ENCODE results near the gene SPDYE6. TPM values are rescaled to one million over a fixed set of nuclear protein-coding genes. Genes with fewer than 3 reads are reported as not detected.

Gene SPDYE6
- total RNA-seq, 1 donor = not detected

- no peak overlapping the region for H3K4me2 ChIP-seq (ENCODE audit: insufficient read depth, low read length)
- TF ChIP-seq CTCF (IDR thresholded peaks at IDR 0.05; ENCODE audit: extremely low read depth, low read depth, low read length) = no peak
- H3K79me2 ChIP-seq (ENCODE audit: insufficient read depth, low read length) = no peaks in the 10 kb centered on the region
- peak; percentile 73 for DNase-seq (ENCODE audit: insufficient read length, low spot score, missing footprints)
- H3K36me3 ChIP-seq (ENCODE audit: insufficient read depth, low read length) = no peaks in the 10 kb centered on the region
- no peaks in the 10 kb centered on the region for H3K4me1 ChIP-seq (ENCODE audit: insufficient read depth, low read length)
- H3K27me3 ChIP-seq (ENCODE audit: insufficient read depth, low read length) = no peaks in the 10 kb centered on the region
- no peak overlapping the region for H3K27ac ChIP-seq (ENCODE audit: low read depth, low read length)
- H2AFZ ChIP-seq (ENCODE audit: low read length) = no peak overlapping the region
- H4K20me1 ChIP-seq (ENCODE audit: insufficient read depth, low read length) = no peaks in the 10 kb centered on the region
- no peak overlapping the region for H3K4me3 ChIP-seq (ENCODE audit: insufficient read depth, low read length)
- H3K9me3 ChIP-seq (ENCODE audit: low read depth, low read length) = no peaks in the 10 kb centered on the region
These were observed 38.8 kb downstream of the SPDYE6 start for GRCh38 chr7:102317231-102318059.

- Histone ChIP-seq H3K4me2 (ENCODE audit: insufficient read depth, low read length) (no peak overlapping the region), H3K4me1 (ENCODE audit: insufficient read depth, low read length) (no peaks in the 10 kb centered on the region), H3K9me3 (ENCODE audit: low read depth, low read length) (no peaks in the 10 kb centered on the region), H3K79me2 (ENCODE audit: insufficient read depth, low read length) (no peaks in the 10 kb centered on the region), H3K27ac (ENCODE audit: low read depth, low read length) (no peak overlapping the region), H3K27me3 (ENCODE audit: insufficient read depth, low read length) (no peaks in the 10 kb centered on the region), H3K36me3 (ENCODE audit: insufficient read depth, low read length) (no peaks in the 10 kb centered on the region), H4K20me1 (ENCODE audit: insufficient read depth, low read length) (no peaks in the 10 kb centered on the region), H2AFZ (ENCODE audit: low read length) (no peak overlapping the region), H3K4me3 (ENCODE audit: insufficient read depth, low read length) (no peak overlapping the region)
- TF ChIP-seq CTCF (IDR thresholded peaks at IDR 0.05; ENCODE audit: extremely low read depth, low read depth, low read length) = no peak
- peak; percentile 69 for DNase-seq (ENCODE audit: insufficient read length, low spot score, missing footprints)
These were observed 42.1 kb downstream of the SPDYE6 start for GRCh38 chr7:102313997-102314780.

GRCh38 chr7:102312317-102312716 is 43.9 kb downstream of the SPDYE6 start:
- H4K20me1 ChIP-seq (ENCODE audit: insufficient read depth, low read length) = no peaks in the 10 kb centered on the region
- H3K4me3 ChIP-seq (ENCODE audit: insufficient read depth, low read length) = no peak overlapping the region
- no peak overlapping the region for H3K27ac ChIP-seq (ENCODE audit: low read depth, low read length)
- no peak for TF ChIP-seq CTCF (IDR thresholded peaks at IDR 0.05; ENCODE audit: extremely low read depth, low read depth, low read length)
- no peaks in the 10 kb centered on the region for H3K79me2 ChIP-seq (ENCODE audit: insufficient read depth, low read length)
- peaks cover 3% of the 10 kb centered on the region for H3K4me1 ChIP-seq (ENCODE audit: insufficient read depth, low read length)
- H3K27me3 ChIP-seq (ENCODE audit: insufficient read depth, low read length) = no peaks in the 10 kb centered on the region
- no peaks in the 10 kb centered on the region for H3K36me3 ChIP-seq (ENCODE audit: insufficient read depth, low read length)
- H3K4me2 ChIP-seq (ENCODE audit: insufficient read depth, low read length) = no peak overlapping the region
- no peak for DNase-seq (ENCODE audit: insufficient read length, low spot score, missing footprints)
- H2AFZ ChIP-seq (ENCODE audit: low read length) = no peak overlapping the region
- H3K9me3 ChIP-seq (ENCODE audit: low read depth, low read length) = no peaks in the 10 kb centered on the region

- H3K4me3 ChIP-seq (ENCODE audit: insufficient read depth, low read length) = no peak overlapping the region
- no peaks in the 10 kb centered on the region for H3K27me3 ChIP-seq (ENCODE audit: insufficient read depth, low read length)
- no peaks in the 10 kb centered on the region for H3K36me3 ChIP-seq (ENCODE audit: insufficient read depth, low read length)
- H2AFZ ChIP-seq (ENCODE audit: low read length) = no peak overlapping the region
- DNase-seq (ENCODE audit: insufficient read length, low spot score, missing footprints) = peak; percentile 43
- no peaks in the 10 kb centered on the region for H4K20me1 ChIP-seq (ENCODE audit: insufficient read depth, low read length)
- no peaks in the 10 kb centered on the region for H3K9me3 ChIP-seq (ENCODE audit: low read depth, low read length)
- no peaks in the 10 kb centered on the region for H3K79me2 ChIP-seq (ENCODE audit: insufficient read depth, low read length)
- H3K4me2 ChIP-seq (ENCODE audit: insufficient read depth, low read length) = no peak overlapping the region
- no peak for TF ChIP-seq CTCF (IDR thresholded peaks at IDR 0.05; ENCODE audit: extremely low read depth, low read depth, low read length)
- no peak overlapping the region for H3K27ac ChIP-seq (ENCODE audit: low read depth, low read length)
- peaks cover 11% of the 10 kb centered on the region for H3K4me1 ChIP-seq (ENCODE audit: insufficient read depth, low read length)
These were observed 45.8 kb downstream of the SPDYE6 start for GRCh38 chr7:102310414-102310815.
